ENCODE results near the gene IQUB.
"Not testable (repeated sequence)": the region's sequence is repeated elsewhere in the genome, so short reads cannot be mapped to it uniquely, and the experiment has no call there.

IQUB gene

GRCh38 chr7:123485187-123485586 is 49.2 kb downstream of the IQUB start:
- DNase-seq = no peak

GRCh38 chr7:123484199-123484598 is 50.2 kb downstream of the IQUB start:
- DNase-seq = no peak

DNA sequence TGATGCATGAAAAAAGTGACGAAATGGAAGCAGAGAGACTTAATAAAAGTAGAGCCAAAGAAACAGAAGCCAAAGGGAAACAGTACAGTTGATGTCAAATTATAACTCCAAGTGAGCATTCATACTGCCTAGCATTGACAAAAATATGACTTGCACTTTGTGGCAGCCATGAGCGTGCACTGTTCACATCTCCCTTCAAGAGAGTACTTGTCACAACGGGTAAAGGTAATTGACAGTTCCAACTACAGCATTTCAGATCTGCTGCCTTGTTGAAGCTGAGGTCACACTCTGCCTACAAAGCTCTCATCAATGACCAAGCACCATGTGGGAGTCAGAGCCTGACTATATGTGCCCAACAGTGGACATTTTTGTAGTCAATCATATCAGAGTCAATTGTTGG is 54.3 kb downstream of the IQUB start:
- DNase-seq = no peak

- DNase-seq = not testable (repeated sequence)
Measured at GRCh38 chr7:123478056-123478455, 56.3 kb downstream of the IQUB start.

DNA sequence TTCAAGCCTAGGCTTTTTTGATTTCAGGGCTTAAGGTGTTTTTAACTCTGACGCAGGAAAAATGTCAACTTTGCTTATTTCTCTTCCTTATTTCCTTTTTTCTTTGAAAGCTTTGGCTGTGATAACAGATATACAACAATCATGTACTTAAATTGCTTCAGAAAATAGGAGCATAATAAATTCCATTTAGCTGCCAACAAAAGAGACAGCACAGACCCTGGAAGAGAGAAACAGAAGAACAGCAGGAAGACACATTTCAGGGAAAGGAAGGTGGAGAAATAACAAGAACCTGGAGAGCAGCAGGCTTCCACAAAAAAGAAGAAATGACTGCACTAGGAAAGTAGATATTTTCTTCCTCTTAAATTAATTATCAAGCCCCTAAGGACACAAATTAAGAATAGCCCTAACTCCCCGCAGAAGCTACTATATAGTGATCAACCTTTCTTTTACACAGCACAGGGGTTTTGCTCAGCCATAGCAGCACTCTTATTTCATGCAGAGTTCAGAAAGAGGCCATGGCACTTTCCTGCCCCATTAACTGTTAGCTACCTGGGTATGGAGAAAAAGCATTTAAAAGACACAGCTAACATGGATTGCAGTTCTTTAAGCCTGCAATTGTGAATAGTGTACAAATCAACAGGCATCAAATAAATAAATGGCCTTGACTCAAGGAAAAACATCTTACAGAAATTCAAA is 61.5 kb downstream of the IQUB start:
- no peak for DNase-seq

DNA sequence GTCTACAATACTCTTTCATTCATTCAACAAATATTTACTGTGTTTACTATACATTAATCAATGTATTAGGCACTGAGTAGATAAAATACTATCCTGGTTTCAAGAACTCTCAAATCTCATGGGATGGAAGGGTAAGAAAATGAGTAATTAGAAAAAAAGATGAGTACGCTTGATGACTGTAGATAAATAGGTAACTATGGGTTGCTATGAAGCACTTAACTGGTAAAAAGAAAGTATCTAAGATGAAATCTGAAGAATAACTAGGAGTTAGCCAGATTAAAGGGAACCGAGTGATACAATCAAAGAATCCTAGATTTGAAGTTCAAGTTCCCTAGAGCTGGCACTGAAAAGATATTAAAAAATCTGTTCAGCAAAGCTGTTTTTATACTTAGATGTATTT is 62.1 kb downstream of the IQUB start:
- no peak for DNase-seq

DNA sequence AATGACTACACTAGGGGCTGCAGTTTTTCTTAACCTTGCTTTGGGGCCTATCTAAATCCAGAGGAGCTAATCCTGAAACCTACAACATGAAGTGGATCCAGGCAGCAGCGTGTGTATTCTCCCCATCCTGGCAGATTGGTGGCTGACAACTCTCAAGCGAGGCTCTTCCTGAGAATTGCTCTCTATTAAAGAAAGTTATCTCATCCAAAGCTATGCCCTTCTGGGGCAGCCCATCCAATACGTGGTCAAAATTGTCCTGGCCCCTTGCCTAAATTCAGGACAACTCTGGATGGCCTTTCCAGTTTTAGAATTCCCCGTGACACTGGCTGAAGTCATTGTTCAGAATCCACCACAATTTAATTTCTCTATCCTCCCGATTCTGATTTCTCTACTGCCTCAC is 66.1 kb downstream of the IQUB start:
- no peak for DNase-seq

GRCh38 chr7:123463890-123464289 is 70.5 kb downstream of the IQUB start:
- no peak for DNase-seq

GRCh38 chr7:123460616-123461015 is 73.8 kb downstream of the IQUB start:
- no peak for DNase-seq

- no peak for DNase-seq
Measured at GRCh38 chr7:123455965-123456470, 78.4 kb downstream of the IQUB start.

GRCh38 chr7:123440101-123440548 is 94.3 kb downstream of the IQUB start:
- DNase-seq = no peak

DNA sequence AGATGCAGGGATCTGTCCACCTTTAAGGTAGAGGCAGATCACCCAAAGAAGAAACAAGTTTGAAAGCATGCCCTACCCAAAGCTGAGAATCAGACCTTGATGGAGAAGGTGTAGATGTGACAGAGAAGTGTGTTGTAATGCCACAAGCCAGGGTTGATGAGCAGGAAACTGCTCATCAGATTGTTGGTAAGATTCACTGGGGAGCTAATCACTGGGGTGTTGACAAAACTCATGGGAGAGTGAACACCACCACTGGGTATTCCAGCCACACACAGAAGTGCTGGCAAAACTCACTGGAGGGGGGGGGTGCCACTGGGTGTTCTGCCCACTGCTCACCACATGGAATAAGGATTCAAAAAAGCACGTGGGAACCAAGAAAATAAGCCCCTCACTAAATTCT is 95.2 kb downstream of the IQUB start:
- DNase-seq = no peak

- no peak for DNase-seq
Measured at GRCh38 chr7:123437447-123437995, 96.9 kb downstream of the IQUB start.

DNA sequence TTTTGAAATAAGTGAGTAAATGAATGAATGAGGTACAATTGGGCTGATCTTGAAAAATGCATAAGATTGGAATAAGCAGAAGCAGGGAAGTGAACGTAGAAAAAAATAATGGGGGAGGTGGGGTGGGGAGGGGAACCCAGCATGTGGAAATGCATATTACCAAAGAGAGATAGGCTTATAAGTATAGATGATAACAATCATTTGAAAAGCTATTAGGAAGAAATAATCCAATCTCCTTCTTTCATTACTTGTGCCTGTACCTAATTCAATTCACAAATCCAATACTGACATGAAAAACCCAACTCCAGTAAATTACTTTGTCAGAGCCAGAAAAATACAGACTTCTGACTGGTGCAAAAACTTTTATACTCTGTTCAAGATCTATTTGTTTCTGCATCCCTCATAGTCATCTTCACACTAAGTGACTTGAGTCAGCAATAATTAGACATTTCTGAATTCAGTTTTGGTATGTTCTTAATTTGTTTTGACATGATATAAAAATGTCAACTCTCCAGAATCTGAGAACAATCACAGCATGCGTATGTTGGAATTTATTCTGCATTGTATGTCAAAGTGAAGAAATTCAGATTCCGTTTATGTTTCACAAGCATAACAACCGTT is 99.2 kb downstream of the IQUB start:
- no peak for DNase-seq

GRCh38 chr7:123433665-123434064 is 100.7 kb downstream of the IQUB start:
- no peak for DNase-seq

- DNase-seq = no peak
Measured at GRCh38 chr7:123432601-123433000, 101.8 kb downstream of the IQUB start.

DNA sequence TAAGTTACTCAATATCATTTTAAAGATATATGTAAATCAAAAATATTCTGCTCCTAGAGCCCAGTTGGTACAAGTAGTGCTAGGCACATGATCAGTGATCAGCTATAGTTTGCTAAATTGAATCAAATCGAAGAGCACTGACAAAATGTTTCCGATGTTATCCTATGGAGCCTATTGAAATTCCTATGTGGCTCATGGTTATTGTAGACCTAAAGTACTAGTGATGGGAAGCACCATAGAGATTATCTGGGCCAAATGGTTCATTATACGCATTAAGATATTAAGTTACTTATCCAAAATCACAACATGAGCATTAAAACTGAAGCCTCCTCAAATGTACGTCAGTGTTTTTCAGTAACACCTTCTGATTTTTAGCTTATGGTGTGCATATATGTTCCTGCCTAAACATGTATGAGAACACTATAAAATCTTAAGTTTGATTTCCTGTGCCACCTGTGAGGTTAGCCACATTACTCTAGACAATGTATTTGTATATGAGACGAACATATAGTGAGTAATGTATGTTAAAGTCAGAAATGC is 103.2 kb downstream of the IQUB start:
- DNase-seq = peak; percentile 22

GRCh38 chr7:123425246-123425645 is 109.1 kb downstream of the IQUB start:
- no peak for DNase-seq

DNA sequence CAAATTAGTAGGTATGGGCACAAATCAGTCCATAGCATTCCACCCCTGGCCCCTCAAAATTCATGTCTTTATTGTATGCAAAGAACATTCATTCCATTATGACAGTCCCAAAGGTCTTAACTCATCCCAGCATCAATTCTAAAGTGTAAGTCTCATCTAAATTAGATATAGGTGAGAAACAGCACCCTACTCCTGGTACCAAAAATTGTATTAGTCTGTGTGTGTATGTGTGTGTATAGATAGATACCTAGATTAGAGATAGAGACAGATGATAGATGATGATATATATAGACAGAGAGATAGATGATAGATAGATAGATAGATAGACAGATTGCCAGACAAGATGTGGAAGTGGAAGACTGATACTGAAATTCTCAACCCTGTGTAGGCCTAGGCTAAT is 109.9 kb downstream of the IQUB start:
- no peak for DNase-seq

DNA sequence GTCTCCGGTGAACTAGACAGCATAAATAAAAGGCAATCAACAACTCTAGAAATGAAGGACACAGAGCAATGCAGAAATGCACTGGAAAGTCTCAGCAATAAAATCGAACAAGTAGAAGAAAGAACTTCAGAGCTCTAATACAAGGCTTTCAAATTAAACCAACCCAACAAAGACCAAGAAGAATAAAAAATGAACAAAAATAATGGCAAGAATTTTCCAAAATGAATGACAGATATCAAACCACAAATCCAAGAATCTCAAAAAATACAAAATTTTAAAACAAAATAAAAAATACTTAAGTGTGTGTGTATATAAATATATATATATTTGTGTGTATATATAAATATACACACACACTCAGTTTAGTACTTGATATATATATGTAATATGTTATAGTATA is 110.8 kb downstream of the IQUB start:
- DNase-seq = no peak

DNA sequence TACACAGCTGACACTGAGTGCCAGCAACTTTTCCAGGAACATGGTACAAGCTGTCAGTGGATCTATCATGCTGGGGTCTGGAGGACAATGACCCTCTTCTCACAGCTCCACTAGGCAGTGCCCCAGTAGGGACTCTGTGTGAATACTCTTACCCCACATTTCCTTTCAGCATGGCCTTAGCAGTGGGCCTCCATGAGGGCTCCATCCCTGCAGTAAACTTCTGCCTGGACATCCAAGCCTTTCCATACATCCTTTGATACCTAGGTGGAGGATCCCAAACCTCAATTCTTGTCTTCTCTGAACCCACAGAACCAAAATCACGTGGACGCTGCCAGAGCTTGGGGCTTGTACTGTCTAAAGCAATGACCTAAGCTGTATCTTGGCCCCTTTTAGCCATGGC is 116.8 kb downstream of the IQUB start:
- DNase-seq = no peak

DNA sequence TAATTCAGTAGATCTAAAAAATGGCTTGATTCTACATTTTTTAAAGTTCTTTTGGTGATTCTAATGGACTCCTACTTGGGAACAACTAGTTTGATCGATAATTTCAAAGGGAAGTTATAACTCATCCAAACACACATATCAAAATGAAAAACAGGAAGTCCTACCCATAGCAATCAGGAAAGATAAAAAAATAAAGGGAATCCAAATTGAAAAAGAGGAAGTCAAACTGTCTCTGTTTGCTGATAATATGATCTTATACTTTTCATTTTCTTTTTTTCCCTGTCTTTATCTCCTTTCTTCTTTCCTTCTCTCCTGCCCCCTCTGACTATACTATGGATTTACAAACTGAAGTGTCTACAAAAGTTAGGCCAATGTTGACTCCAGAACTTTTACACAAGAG is 118.8 kb downstream of the IQUB start:
- no peak for DNase-seq

GRCh38 chr7:123410273-123410904 is 124.0 kb downstream of the IQUB start:
- DNase-seq = no peak

DNA sequence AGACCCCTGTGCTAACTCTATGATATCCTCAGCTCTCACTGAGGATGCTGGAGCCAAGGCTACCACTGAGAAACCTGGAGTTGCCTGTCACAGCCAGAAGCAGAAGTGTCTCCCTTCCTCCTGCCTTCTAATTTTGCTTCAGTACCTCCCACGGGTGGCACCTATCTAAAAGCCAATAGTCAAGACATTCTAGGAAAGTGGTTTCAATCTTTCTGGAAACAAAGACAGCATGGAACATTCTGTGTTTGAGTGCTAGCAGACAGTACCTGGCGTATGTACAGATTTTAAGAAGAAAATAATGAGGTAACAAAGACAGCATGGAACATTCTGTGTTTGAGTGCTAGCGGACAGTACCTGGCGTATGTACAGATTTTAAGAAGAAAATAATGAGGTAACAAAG is 126.4 kb downstream of the IQUB start:
- not testable (repeated sequence) for DNase-seq
